ENCODE data around the gene GORAB. TPM values are rescaled to one million over a fixed set of nuclear protein-coding genes. Genes with fewer than 3 reads are reported as not detected.

GORAB gene
- polyA plus RNA-seq, 2 of the 4 experiments (the other 2 are of a cell fraction): 7.5 to 15.1 TPM

DNA sequence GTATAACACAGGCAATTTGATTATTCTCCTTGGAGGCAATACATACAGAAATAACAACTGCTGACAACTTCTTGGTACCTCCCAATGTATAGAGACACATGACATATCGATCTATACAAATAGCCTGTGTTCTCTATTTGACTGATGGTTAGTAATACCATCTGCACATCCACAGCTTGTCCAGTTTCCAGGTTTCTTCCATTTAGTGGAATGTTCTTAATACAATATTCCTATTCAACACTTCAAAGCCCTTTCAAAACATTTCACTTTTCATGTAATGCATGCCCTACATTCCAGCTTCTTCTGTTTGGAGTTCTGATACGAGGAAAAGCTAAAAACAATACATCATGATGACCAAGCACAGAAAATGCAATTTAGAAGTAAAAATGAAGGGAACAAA lies 37.0 kb upstream of the GORAB start:
- FAIRE-seq: no peak
- Histone ChIP-seq H3K9me3 (no peaks in the 10 kb centered on the region), H3K4me1 (no peaks in the 10 kb centered on the region), H3K27ac (no peak overlapping the region), H3K4me3 (no peak overlapping the region), H3K4me2 (no peak overlapping the region)
- TF ChIP-seq NFE2L2 (conservative IDR thresholded peaks at IDR 0.05; ENCODE audit: low read length) (no peak), GATA3 (IDR thresholded peaks at IDR 0.05; ENCODE audit: borderline replicate concordance) (no peak), RAD21 (conservative IDR thresholded peaks at IDR 0.05 in 1 of 2, IDR thresholded peaks at IDR 0.05 in 1 of 2) (no peak), HOXB13 (CRISPR knock-in tag; IDR thresholded peaks at IDR 0.05; ENCODE audit: low read depth) (no peak), EHMT2 (IDR thresholded peaks at IDR 0.05; ENCODE audit: low read depth) (no peak), JUNB (IDR thresholded peaks at IDR 0.05) (no peak), ESRRA (IDR thresholded peaks at IDR 0.05; ENCODE audit: borderline replicate concordance, low read length) (no peak), HDAC2 (IDR thresholded peaks at IDR 0.05) (no peak), FOSL2 (IDR thresholded peaks at IDR 0.05) (no peak), FOSL2 (CRISPR knock-in tag; IDR thresholded peaks at IDR 0.05) (no peak), EHF (CRISPR knock-in tag; IDR thresholded peaks at IDR 0.05) (no peak), ZSCAN20 (CRISPR knock-in tag; IDR thresholded peaks at IDR 0.05) (no peak), BHLHE40 (IDR thresholded peaks at IDR 0.05; ENCODE audit: low read depth, low read length) (no peak), ZFP36 (IDR thresholded peaks at IDR 0.05; ENCODE audit: borderline replicate concordance, partially characterized antibody) (no peak), RCOR1 (IDR thresholded peaks at IDR 0.05; ENCODE audit: low read depth, low read length) (no peak)
- TF ChIP-seq, protein P1, sequence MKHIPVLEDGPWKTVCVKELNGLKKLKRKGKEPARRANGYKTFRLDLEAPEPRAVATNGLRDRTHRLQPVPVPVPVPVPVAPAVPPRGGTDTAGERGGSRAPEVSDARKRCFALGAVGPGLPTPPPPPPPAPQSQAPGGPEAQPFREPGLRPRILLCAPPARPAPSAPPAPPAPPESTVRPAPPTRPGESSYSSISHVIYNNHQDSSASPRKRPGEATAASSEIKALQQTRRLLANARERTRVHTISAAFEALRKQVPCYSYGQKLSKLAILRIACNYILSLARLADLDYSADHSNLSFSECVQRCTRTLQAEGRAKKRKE (CRISPR knock-in tag; IDR thresholded peaks at IDR 0.05; ENCODE audit: low read depth): no peak
- TF ChIP-seq, protein P2, sequence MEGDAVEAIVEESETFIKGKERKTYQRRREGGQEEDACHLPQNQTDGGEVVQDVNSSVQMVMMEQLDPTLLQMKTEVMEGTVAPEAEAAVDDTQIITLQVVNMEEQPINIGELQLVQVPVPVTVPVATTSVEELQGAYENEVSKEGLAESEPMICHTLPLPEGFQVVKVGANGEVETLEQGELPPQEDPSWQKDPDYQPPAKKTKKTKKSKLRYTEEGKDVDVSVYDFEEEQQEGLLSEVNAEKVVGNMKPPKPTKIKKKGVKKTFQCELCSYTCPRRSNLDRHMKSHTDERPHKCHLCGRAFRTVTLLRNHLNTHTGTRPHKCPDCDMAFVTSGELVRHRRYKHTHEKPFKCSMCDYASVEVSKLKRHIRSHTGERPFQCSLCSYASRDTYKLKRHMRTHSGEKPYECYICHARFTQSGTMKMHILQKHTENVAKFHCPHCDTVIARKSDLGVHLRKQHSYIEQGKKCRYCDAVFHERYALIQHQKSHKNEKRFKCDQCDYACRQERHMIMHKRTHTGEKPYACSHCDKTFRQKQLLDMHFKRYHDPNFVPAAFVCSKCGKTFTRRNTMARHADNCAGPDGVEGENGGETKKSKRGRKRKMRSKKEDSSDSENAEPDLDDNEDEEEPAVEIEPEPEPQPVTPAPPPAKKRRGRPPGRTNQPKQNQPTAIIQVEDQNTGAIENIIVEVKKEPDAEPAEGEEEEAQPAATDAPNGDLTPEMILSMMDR (IDR thresholded peaks at IDR 0.05): no peak
- TF ChIP-seq, protein P3, sequence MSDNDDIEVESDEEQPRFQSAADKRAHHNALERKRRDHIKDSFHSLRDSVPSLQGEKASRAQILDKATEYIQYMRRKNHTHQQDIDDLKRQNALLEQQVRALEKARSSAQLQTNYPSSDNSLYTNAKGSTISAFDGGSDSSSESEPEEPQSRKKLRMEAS (IDR thresholded peaks at IDR 0.05): no peak
- TF ChIP-seq, protein P4, sequence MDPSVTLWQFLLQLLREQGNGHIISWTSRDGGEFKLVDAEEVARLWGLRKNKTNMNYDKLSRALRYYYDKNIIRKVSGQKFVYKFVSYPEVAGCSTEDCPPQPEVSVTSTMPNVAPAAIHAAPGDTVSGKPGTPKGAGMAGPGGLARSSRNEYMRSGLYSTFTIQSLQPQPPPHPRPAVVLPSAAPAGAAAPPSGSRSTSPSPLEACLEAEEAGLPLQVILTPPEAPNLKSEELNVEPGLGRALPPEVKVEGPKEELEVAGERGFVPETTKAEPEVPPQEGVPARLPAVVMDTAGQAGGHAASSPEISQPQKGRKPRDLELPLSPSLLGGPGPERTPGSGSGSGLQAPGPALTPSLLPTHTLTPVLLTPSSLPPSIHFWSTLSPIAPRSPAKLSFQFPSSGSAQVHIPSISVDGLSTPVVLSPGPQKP (IDR thresholded peaks at IDR 0.05; ENCODE audit: low read depth, low read length): no peak
- TF ChIP-seq, protein P5, sequence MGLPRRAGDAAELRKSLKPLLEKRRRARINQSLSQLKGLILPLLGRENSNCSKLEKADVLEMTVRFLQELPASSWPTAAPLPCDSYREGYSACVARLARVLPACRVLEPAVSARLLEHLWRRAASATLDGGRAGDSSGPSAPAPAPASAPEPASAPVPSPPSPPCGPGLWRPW (IDR thresholded peaks at IDR 0.05): no peak
- no peak for DNase-seq (ENCODE audit: low read depth in 1 of 2, low spot score in 1 of 2)
- no peak for ATAC-seq
- ChIA-PET POLR2A (no interaction called here), CTCF (interaction anchor here (1.1 kb wide), 1 partner anchor 566 kb away, joined by 3 read pairs; no protein-coding TSS in a partner anchor)
- WGBS (ENCODE audit: missing lambda C conversion rate): 2% methylated on average over 2 of the region's 2 CpGs

GRCh38 chr1:170498876-170499275 lies 33.1 kb upstream of the GORAB start:
- Histone ChIP-seq H3K4me2 (no peak overlapping the region), H3K4me3 (no peak overlapping the region), H3K27ac (no peak overlapping the region), H3K4me1 (no peaks in the 10 kb centered on the region), H3K9me3 (no peaks in the 10 kb centered on the region)
- ChIA-PET POLR2A (no interaction called here), CTCF (no interaction called here)
- no peak for DNase-seq (ENCODE audit: low read depth in 1 of 2, low spot score in 1 of 2)
- TF ChIP-seq EHF (CRISPR knock-in tag; IDR thresholded peaks at IDR 0.05) (no peak), KDM5A (IDR thresholded peaks at IDR 0.05) (no peak), MYC (IDR thresholded peaks at IDR 0.05; ENCODE audit: borderline replicate concordance, low read length) (no peak)
- FAIRE-seq: no peak
- no peak for ATAC-seq
- 3% methylated on average over 1 of the region's 1 CpG for WGBS (ENCODE audit: missing lambda C conversion rate)
